Right forelimb (tissue), 1 donor: ENCODE data around the gene LRRC32.
A peak's percentile ranks its signal among the peaks of the same experiment; 100 is the strongest.

ENCODE experiments used
- DNase-seq: peaks from one replicate; pipeline ENCODE4 v3.0.0-alpha.2; 2018

Gene LRRC32

DNA sequence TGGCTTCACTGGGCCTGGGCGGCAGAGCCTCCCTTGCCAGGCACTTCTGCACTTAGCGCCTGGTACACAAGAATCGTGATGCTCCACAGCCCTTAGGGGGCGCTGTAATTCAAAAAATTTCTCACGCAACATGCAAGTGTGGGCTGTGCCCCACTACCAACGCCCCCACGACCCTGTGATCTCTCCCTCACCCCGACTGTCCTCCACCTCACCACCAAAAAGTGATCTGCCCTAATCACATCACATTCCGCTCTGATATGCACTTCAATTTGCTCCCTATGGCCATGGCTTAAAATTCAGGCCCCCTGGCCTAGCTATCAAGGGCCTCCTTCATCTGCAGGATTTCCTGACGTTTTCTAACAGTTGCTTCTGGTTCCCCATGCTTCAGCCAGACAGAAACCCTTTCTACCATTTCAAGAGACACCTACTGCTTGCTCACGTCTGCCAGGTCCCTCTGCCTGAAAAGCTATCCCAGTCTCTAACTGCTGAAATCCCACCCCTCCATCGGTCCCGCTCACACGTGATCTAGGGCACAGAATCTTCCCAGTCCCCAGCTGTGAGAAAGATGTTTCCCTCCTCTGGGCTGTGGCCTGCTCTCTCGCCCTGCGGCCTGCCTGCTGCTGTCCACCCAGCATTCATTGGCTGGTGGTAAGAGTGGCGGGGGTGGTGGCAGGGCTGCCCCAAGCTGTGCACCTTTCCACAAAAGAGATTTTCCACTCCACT is 27.9 kb upstream of the LRRC32 start:
- DNase-seq = no peak

DNA sequence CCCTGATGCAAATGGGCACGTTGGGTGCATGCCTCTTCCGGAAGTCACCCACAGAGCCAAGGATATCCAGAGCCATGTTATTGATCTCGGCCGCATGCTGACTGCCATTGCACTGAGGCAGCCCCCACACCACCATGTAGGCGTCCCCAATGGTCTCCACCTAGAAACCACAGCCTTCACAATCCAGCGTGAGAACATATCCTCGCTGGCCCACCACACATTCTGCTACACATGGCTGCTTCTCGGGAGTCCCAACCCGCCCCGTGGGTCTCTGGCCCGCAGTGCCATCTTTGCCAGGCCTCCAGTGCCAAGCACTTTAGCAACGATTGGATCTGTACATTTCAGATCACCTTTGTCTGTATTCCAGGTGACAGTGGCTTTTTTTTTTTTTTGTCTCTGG is 26.2 kb upstream of the LRRC32 start:
- DNase-seq = no peak

DNA sequence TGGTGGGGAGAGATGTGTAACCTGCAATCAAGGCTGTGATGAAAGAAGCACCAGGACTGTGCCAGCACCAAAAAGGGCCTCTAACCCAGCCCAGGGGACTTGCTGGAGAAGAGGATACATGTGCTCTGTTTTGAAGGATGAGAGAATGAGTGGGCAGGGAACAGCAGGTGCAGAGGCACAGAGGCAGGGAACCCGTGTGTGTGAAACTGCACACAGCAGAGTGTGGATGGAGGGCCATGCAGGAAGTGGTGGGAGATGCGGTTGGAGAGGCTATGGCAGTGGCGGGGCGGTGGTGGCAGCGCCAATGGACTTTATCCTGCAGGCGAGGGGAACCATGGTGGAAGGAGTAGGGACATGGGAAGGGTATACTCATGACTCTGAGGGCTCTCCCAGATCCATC is 25.2 kb upstream of the LRRC32 start:
- DNase-seq = no peak

DNA sequence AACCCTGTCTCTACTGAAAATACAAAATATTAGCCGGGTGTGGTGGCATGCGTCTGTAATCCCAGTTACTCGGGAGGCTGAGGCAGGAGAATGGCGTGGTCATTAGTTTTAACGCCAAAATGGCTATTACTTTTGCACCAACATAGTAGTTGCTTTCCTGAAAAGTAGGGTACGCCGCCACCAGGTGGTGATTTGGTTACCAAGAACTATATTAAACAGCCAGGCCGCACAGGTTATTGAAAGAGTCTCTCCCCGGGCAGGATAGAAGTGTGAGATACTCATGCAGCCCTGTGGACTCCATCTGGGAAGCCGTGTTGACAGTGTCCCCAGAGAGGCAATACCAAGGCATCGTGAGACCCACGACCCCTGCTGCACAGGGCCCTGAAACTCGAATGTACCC is 24.6 kb upstream of the LRRC32 start:
- no peak for DNase-seq

DNA sequence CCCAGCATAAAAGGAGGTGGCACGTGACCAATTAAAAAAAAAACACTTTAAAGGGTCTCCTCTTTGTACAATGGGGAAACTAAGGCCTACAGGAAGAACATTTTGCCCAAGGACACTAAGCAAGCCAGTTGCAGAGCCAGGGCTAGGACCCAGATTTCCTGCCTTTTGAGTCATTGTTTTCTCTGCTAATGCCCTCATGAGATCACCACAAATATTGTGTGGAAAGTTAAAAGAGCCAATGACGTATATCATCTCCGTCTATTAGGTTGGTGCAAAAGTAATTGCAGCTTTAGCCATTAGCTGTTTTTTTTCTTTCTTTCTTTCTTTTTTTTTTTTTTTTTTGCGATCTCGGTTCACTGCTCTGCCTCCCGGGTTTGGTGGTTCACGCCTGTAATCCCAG is 24.1 kb upstream of the LRRC32 start:
- no peak for DNase-seq

DNA sequence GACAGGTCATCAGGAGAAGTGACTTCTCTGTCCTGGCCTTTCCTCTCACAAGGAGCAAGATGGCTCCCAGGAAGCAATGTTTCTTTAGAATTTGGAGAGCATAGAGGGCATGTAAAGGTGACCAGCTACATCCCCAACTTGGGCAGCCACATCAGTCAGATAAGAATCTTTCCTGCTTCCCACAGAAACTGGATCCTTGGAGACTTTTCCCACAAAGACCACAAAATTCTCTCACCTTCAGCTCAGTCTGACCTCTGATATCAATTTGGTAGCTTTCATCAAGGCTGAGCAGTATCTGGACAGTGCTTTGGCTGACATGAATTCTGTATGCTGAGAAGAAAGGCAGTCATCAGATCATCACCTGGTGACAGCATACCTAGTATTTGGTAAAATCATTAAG is 23.3 kb upstream of the LRRC32 start:
- DNase-seq = no peak

DNA sequence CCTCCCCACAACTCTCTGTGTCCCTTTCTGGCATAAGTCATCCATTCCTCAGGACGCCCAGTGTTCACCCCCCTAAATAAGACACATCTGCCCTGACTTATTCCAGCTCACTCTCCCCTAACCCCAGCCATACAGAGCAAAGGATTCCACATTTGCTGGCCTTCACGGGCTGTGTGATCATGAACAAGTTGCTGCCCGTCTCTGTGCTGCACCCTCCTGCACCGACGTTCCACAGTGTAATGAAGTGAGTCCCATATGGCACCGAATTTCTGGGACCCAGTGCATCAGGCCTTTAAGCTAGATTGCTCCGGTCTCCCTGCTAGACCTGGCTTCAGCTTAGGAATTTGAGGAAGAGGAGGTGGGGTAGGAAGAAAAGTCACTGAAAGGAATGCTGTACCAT is 22.4 kb upstream of the LRRC32 start:
- DNase-seq = no peak

DNA sequence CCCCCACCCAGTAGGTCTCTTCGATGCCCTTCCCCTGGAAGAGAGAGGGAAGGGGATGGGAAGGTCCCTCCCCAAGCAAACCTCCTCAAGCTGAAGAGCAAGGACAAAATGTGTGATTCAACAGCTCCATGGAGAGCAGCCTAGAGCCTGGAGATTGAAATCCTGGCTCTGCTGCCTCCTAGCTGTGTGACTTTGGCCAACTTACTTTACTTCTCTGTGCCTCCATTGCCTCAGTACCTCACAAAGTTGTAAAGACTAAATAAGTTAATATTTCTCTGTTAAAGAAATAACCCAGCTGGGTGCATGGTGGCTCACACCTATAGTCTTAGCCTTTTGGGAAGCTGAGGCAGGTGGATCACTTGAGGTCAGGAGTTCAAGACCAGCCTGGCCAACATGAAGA is 21.1 kb upstream of the LRRC32 start:
- no peak for DNase-seq

DNA sequence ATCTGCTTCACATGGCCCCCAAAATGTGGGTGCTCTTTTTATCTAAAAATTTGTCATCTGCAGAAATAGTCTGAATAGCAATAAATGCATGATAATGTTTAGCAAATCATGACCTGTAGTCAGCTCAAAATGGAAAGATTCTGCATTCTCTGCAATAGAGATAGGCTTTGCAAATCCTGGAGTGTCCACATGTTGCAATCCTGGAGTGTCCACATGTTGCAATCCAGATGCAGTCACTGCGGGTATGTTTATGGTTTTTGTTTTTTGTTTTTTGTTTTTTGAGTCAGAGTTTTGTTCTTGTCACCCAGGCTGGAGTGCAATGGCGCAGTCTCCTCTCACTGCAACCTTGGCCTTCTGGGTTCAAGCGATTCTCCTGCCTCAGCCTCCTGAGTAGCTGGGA is 20.2 kb upstream of the LRRC32 start:
- DNase-seq = no peak

DNA sequence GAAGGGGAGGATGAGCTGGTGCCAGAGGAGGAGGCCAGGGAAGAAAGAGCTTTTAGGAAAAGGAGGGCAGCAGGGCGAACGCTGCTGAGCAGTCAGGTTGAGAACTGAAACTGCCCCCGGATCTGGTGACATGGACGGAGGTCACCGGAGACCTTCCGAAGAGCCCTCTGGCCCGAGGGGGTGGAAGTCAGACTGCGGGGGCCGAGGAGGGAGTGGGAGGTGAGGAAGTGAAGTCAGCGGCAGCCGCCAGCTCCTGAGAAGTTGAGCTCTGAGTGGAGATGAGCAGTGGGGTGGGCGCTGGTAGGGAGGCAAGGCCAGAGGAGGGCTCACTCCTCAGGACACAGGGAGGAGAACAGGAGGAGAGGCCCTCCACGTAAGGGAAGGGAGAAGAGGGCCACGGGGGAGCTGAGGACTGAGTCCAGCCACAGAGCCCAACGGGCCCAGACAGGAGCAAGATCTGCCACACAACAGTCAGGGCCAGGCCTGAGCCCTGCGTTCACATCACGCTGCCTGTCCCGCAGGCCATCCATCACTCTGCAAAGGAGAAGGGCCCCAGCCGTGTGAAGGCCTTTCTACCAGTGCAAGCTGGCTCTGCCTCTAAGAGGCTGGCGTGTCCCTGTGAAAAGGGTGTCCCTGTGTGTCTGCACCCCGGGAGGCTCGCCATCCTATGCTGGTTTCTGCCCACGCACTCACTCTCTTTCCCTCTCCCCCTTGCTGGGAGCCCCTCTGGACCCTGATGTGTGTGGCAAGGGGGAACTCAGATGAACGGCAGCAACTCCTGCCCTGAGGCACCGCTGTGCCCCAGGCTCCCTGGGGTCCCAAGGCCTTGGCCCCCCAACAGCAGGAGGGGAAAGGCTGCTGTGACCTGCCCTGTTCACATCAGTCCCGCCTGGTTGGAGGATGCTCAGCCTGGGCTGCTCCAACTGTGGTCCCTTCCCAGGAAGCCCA is 19.0 kb upstream of the LRRC32 start:
- no peak for DNase-seq

DNA sequence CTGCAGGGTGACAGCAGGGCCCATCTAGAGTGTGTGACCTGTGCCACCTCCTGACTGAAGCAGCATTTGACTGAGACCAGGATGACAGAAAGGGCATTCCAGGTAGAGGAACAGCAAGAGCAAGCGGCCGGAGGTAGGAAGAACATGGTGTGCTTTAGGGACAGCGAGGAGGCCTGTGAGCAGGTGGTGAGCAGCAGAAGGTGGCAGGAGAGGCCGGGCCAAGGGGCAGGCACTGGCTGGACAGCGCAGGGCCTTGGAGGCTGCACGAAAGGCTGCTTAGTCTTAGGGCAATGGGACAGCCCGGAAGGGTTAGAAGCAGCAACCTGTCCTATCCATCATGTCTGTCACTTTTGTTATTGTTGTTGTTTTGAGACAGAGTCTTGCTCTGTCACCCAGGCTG is 17.6 kb upstream of the LRRC32 start:
- no peak for DNase-seq

DNA sequence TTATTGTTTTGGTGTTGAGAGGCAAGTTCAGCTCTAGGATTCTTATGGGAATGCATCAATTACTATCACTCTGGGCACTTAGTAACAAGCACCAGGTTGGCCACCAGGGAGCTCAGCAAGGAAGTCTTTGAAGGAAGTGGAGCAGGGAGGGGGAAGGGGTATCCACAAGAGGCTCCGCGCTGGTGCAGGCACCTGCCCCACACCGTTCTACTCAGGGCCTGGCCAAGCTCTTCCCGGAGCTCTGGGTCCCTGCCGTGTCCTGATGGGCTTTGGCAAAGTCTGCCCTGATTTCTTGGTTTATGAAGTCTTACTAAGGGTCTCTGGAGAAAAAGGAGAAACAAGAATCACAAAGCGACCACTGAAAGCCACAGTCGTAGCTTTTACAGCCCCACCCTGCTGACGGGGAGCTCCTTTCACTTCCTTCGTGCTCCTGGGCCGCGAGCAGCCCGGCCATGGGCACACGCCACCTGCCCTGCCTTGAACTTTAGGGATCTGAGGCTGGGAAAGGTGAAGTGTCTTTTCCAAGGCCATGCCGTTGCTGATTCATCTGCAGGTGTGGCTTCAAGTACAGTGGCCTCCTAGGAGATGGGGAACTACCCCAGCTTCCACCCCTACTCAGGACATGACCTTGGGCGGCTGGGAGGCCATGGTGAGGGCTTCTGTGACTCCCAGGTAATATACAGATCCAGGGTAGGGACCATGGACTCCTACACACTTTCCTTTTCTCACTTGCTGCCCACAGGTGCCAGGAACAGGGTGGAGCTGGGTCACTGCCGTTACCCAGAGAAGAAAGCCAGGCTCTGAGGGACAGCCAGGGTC is 15.9 kb upstream of the LRRC32 start:
- no peak for DNase-seq

DNA sequence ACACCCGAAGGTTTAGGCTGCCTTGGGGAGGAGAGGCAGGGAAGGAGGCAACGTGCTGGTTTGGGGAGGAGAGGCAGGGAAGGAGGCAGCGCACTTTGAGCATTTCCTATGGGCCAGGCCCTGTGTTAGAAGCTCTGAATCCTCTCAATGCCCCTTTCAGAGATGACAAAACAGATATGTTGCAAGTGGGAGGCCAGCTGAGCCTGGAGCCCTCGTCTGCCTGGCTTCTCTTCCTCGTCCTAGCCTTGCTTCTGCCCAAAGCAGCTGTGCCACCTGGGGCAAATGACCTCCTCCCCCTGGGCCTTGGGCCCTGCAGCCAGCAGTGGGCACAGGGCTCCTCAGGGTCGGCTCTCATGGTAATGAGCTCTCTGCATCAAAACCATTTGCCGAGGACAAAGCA is 15.3 kb upstream of the LRRC32 start:
- DNase-seq = no peak

DNA sequence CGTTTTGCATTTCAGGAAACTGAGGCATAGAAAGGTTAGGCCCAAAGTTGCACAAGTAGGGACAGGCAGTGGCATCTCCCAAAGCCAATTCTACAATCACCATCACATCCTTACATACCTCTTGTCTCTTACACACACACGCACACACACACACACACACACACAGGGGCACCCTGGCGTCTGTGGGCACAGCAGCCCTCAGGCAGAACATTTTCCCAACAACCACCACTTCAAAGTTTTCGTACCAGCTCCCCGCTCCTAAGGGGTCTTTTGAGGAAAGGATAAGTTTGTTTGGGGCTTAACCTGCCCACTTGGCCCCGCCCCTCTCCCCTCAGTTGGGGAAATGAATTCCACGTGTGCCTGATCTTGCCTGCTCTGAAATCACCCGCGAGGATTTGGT is 14.7 kb upstream of the LRRC32 start:
- DNase-seq = no peak

DNA sequence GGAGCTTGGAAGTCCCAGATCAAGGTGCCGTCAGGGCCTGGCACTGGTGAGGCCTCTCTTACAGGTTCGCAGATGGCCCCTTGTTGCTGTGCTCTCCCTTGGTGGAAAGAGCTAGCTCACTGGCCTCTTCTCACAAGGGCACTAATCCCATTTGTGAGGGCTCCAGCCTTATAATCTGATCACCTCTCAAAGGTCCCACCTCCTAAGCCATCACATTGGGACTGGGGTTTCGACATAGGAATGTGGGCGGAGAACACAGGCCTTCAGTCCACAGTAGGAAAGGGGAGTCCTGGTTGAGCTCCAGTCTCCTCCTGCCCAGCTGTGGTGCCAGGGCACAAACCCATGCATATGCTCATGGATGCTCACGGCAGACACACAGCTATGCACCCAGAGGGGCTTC is 14.0 kb upstream of the LRRC32 start:
- no peak for DNase-seq

DNA sequence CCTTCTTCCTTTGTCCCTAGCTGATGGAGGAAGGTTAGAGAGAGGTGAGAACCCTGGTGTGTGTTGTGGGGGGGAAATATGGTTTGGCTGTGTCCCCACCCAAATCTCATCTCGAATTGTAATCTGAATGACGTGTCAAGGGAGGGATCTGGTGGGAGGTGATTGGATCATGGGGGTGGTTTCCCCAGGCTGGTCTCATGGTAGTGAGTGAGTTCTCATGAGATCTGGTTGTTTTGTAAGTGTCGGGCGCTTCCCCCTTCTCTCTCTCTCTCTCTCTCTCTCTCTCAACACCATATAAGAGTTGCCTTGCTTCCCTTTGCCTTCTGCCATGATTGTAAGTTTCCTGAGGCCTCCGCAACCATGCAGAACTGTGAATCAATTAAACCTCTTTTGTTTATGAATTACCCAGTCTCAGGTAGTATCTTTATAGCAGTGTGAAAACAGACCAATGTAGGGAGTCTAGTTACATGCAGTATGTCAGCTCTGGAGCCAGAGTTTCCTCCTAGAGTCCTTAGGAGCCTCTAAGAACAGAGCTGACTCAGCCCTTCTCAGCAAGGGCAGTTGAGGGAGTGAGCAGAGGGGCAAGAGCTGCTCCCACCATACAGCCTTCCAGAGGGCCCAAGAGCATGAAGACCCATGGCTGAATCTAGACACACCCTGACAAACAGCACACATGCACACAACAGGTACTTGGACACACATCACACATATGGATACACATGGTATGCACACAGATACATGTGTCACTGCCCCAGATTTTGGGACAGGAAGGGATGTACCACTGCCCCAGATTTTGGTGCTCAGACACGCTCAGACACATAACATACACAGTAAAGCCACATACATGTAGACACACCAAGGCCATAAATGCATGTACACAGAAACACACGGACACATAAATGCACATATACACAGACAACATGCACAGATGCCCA is 12.9 kb upstream of the LRRC32 start:
- DNase-seq = no peak

DNA sequence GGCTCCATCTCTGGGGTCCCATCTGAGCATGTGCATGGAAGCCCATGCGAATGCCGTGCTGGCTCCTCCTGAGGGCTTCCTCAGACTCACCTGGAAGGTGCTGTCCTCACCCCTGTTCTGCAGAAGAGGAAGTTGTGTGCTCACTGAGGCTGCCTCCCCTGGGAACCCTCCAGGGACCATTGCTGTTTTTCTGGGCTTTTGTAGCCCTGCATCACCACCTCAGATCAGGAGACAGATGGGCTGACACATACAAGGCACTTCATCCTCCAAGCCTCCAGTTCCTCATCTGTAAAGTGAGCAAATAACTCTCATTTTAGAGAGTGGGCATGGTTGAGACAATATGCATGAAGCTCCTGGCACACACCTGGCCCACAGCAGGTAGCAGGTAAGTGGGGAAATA is 12.1 kb upstream of the LRRC32 start:
- no peak for DNase-seq

DNA sequence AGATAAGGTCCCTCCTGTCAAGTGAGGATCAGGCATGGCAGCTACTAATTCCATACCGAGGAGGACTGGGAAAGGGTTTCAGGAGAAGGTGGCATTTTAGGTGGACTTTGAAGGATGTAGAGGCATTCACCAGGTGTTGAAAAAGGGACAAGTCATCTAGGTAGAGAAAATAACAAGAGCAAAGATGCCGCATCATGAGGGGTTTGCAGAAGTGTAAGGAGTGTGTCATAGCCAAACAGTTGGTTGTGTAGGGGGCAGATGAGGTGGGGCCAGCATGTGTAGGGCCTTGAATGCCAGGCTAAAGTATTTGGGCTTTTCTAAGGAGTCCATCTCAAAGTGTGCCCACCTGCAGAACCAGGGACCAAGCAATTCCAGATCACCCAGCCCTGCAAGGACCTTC is 11.6 kb upstream of the LRRC32 start:
- DNase-seq = no peak

DNA sequence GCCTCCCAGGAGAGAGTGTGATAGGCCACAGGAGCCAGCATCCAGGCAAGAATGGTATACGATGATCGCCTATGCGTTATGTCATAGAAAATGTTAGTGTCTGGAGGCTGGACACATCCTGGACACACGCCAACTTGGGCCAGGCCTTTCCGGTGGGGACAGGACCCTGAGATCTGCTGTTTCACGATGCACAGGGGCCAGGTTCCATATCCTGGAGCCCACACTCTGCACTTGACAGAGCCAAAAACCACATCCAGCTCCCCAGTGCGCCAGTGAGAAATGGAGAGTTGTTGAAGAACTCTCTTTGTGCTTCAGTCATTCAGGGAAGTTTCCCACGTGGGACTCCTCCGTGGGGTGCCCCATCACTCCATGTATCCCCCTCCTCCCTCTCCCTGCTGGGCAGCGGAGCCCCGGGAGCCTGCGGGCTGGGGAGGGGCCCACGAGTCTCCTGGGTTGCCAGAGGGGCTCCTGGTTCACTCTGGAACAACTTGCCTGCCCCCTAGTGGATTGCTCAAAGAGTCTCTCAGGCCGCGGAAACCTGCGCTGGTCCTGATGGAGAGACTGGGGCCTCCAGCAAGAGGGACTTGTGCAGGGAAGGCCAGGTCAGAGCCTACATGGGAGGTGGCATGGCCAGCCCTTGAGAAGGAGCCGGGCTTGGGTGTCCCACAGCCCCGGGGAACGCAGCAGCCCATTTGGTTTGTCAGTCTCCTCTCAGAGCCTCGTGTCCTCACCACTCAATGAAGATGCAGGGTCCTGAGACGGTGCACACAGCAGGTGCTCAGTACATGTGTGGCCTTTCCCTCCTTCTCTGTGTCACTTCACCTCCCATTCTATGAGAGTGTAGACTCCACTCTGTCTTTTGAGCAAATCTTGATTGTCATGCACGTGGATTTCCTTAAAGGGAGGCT is 10.2 kb upstream of the LRRC32 start:
- peak; percentile 83 for DNase-seq

DNA sequence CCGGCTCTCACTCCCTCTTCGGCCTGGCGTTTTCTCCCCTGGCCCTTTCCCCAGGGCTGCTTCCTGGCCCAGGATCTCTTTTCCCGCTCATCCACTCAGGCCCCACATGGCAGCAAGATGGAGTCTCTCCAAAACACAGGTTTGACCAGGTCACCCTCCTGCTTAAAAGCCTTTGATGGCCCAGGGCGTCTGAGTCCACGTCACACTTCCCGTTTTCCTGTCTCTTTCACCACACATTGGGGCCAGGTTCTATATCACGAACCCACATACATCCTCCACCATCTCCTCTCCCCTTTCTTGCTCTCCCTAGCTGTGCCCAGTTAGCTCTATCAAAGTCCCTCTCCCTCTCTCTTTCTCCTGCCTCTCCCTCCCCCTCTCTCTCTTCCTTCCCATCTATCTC is 7.8 kb upstream of the LRRC32 start:
- no peak for DNase-seq

DNA sequence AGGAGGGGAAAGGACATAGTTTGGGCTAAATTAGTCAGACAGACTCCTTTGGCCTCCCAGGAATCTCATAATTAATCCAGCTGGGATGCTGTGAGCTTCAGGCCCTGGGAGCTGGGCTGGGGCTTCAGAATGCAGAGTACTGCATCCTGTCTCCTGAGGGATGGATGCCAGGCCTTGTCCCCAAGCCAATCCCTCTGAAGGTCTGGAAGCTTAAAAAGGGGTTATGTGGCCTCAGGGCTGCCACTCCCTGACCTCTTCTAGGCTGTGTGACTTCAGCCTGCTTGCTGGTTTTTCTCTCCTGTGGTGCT is 6.9 kb upstream of the LRRC32 start:
- DNase-seq = no peak
